Activated naive CD4-positive, alpha-beta T cell treated with anti-CD3 and anti-CD28 coated beads, Interleukin-2, amount 50 U/mL, for 16 hours (primary cell): ENCODE measurements around the gene LRBA.
"Not testable (repeated sequence)": the region's sequence is repeated elsewhere in the genome, so short reads cannot be mapped to it uniquely, and the experiment has no call there.

Experiments
- DNase-seq: peaks from one replicate; pipeline ENCODE4 v3.0.0-alpha.2; 2020

LRBA gene

GRCh38 chr4:150789864-150790263 lies 225.2 kb downstream of the LRBA start:
- no peak for DNase-seq

- DNase-seq: no peak
These were observed 230.1 kb downstream of the LRBA start for GRCh38 chr4:150784939-150785338.

- DNase-seq: no peak
These were observed 230.8 kb downstream of the LRBA start for GRCh38 chr4:150784305-150784704.

- no peak for DNase-seq
These were observed 232.2 kb downstream of the LRBA start for GRCh38 chr4:150782921-150783320.

GRCh38 chr4:150782311-150782710 lies 232.8 kb downstream of the LRBA start:
- DNase-seq: no peak

- no peak for DNase-seq
These were observed 233.9 kb downstream of the LRBA start for GRCh38 chr4:150781191-150781590.

- no peak for DNase-seq
These were observed 235.4 kb downstream of the LRBA start for GRCh38 chr4:150779707-150780106.

GRCh38 chr4:150773729-150774449 lies 241.2 kb downstream of the LRBA start:
- no peak for DNase-seq

GRCh38 chr4:150773032-150773431 lies 242.1 kb downstream of the LRBA start:
- DNase-seq: no peak

- DNase-seq: no peak
These were observed 243.7 kb downstream of the LRBA start for GRCh38 chr4:150771382-150771781.

GRCh38 chr4:150769845-150770244 lies 245.2 kb downstream of the LRBA start:
- no peak for DNase-seq

- no peak for DNase-seq
These were observed 245.8 kb downstream of the LRBA start for GRCh38 chr4:150769248-150769647.

GRCh38 chr4:150768497-150768896 lies 246.6 kb downstream of the LRBA start:
- no peak for DNase-seq

- DNase-seq: no peak
These were observed 249.9 kb downstream of the LRBA start for GRCh38 chr4:150765216-150765615.

- DNase-seq: no peak
These were observed 263.4 kb downstream of the LRBA start for GRCh38 chr4:150751648-150752047.

GRCh38 chr4:150750824-150751223 lies 264.3 kb downstream of the LRBA start:
- no peak for DNase-seq

- DNase-seq: no peak
These were observed 268.9 kb downstream of the LRBA start for GRCh38 chr4:150746156-150746555.

- DNase-seq: no peak
These were observed 270.5 kb downstream of the LRBA start for GRCh38 chr4:150744570-150744969.

- DNase-seq: no peak
These were observed 271.3 kb downstream of the LRBA start for GRCh38 chr4:150743564-150744342.

GRCh38 chr4:150742930-150743329 lies 272.2 kb downstream of the LRBA start:
- DNase-seq: not testable (repeated sequence)

GRCh38 chr4:150739591-150739990 lies 275.5 kb downstream of the LRBA start:
- DNase-seq: no peak

- DNase-seq: no peak
These were observed 289.0 kb downstream of the LRBA start for GRCh38 chr4:150725957-150726523.

GRCh38 chr4:150723727-150724411 lies 291.2 kb downstream of the LRBA start:
- no peak for DNase-seq
